IPS DF 4.7 (cell line): ENCODE measurements around the gene ITPR2.
A peak's percentile ranks its signal among the peaks of the same experiment; 100 is the strongest.
"Not testable (repeated sequence)": the region's sequence is repeated elsewhere in the genome, so short reads cannot be mapped to it uniquely, and the experiment has no call there.

Source experiments
- DNase-seq: peaks from one replicate; pipeline ENCODE4 v3.0.0-alpha.2; 2013; ENCODE audit warnings: low spot score; ENCODE audit errors: extremely low read depth

Gene ITPR2

GRCh38 chr12:26678697-26679660, 154.0 kb downstream of the ITPR2 start:
- DNase-seq: peak; percentile 78

DNA sequence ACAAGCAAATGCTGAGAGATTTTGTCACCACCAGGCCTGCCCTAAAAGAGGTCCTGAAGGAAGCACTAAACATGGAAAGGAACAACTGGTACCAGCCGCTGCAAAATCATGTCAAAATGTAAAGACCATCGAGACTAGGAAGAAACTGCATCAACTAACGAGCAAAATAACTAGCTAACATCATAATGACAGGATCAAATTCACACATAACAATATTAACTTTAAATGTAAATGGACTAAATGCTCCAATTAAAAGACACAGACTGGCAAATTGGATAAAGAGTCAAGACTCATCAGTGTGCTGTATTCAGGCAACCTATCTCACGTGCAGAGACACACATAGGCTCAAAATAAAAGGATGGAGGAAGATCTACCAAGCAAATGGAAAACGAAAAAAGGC, 161.5 kb downstream of the ITPR2 start:
- not testable (repeated sequence) for DNase-seq

DNA sequence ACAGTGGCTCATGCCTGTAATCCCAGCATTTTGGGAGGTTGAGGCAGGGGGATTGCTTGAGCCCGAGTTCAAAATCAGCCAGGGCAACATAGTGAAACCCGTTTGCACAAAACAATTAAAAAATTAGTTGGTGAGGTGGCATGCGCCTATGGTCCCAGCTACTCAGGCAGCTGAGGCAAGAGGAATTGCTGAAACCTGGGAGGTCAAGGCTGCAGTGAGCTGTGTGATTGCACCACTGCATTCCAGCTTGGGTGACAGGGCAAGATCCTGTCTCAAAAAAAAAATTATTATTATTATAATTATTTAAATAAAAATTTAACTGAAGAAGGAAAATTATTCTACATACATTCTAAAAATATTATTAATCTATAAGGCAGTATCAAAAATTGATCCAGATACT, 164.1 kb downstream of the ITPR2 start:
- DNase-seq: no peak

- no peak for DNase-seq
Measured at GRCh38 chr12:26668230-26668629, 164.8 kb downstream of the ITPR2 start.

GRCh38 chr12:26666286-26666685, 166.7 kb downstream of the ITPR2 start:
- no peak for DNase-seq

- no peak for DNase-seq
Measured at GRCh38 chr12:26661399-26661798, 171.6 kb downstream of the ITPR2 start.

DNA sequence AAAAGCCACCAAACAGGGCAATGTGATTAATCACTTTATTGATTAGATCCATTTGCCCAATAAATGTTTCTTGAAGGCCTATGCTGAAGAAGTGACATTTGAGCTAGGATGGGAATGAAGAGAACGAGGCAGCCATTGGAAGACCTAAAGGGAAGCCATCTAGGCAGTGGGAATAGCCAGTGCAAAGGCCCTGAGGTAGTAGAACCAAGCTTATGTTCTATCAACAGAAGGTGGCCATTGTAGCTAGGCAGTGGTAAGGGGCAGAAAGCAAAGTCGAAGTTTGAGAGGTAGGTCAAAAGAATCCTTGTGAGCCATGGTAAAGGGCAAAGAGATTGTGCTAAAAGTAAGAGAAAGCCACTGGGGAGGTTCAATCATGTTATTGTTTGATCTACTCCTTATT, 173.1 kb downstream of the ITPR2 start:
- DNase-seq: no peak

DNA sequence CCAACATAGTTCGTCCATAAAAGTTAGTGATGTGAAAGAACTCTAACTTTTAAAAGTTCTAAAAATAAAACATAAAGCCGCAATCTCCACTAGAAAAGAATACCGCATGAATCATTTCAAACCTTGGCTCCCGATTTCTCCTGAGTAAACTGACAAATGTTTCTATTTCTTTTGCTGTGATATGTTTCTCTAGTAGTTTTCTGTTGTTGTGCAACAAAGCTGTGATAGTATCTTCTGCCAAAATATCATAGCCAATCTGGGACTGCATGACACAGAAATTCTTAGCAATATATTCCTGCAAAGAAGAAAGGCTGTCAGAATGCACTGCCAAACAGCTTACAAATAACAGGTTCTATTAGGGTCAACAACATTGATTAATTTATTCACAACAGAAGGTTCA, 174.0 kb downstream of the ITPR2 start:
- no peak for DNase-seq

- DNase-seq: no peak
Measured at GRCh38 chr12:26654623-26655022, 178.4 kb downstream of the ITPR2 start.

DNA sequence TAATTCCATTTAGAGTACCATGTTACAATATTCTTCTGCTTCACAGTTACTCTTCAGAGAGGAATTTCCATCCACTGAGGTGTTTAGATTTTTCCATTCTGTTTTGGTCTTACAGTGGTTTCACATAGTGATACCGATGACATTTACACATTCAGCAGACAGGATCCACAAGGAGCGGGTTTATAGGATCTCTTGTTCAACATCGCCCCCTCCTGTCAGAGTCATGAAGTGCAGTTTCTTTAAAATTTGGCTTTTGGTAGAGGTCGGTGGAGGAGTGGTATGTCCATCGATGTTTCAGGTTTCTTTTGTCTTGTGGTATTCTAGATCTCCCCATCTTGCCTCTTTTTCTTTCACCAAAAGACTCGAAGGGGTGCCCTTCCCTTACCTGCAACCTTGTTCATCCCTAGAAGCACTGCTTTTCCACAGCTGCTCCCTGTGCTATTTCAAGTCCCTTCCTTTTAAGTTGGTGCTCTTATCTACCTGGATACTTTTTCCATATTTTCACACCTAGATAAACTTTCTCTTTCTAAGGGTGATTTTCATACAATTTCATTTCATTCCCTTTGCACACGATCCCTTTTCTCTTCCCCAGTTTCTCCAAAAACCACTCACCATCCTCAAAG, 181.3 kb downstream of the ITPR2 start:
- peak; percentile 53 for DNase-seq

DNA sequence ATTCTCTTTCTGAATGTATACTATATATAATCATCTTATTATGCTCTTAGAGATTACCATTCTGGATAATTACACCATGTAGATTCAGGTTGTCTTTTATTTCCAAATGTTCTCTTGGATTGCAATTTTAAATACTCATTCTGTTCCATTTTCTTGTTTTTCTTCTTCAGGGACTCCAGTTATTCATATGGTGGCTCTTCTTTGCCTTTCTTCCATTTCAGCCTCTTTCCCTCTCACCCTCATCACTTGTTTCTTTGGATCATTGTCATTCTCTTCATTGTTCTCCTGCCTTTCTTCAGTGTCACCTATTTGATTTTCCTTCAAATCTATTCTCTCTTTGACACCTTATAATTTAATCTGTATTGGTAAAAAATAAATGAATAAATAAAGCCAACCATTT, 182.0 kb downstream of the ITPR2 start:
- no peak for DNase-seq

- DNase-seq: no peak
Measured at GRCh38 chr12:26648999-26649398, 184.0 kb downstream of the ITPR2 start.

- no peak for DNase-seq
Measured at GRCh38 chr12:26648584-26648983, 184.4 kb downstream of the ITPR2 start.

- DNase-seq: no peak
Measured at GRCh38 chr12:26648066-26648465, 184.9 kb downstream of the ITPR2 start.

- no peak for DNase-seq
Measured at GRCh38 chr12:26647088-26647487, 185.9 kb downstream of the ITPR2 start.

DNA sequence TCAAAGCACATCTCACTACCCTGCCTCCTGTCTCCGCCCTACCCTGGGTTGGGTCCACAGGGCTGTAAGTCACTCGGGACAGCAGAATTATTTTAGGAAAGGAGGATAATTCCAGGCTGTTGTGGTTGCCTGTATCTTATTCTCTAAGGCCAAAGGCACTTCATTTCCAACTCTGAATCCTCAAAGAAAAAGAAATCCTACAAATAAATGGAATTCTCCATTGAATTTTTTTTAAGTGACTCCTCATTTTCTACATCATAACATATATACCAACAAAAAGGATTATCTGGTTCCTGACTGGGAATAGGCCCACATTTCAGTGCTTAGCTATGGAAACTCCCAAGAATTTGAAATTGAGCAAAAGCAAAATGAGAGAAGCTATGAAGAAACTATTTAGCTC, 186.4 kb downstream of the ITPR2 start:
- DNase-seq: no peak

GRCh38 chr12:26644376-26644775, 188.6 kb downstream of the ITPR2 start:
- not testable (repeated sequence) for DNase-seq

GRCh38 chr12:26643532-26644315, 189.3 kb downstream of the ITPR2 start:
- DNase-seq: peak; percentile 71

- no peak for DNase-seq
Measured at GRCh38 chr12:26642361-26642760, 190.6 kb downstream of the ITPR2 start.

- DNase-seq: no peak
Measured at GRCh38 chr12:26636710-26637328, 196.2 kb downstream of the ITPR2 start.

GRCh38 chr12:26633591-26634210, 199.3 kb downstream of the ITPR2 start:
- no peak for DNase-seq
